Measurements from ENCODE around the gene SHD.

Gene SHD

GRCh38 chr19:4300589-4300988 lies 21.5 kb downstream of the SHD start:
- TF ChIP-seq REST (IDR thresholded peaks at IDR 0.05; ENCODE audit: insufficient replicate concordance, low read depth) (no peak), SPI1 (IDR thresholded peaks at IDR 0.05; ENCODE audit: borderline replicate concordance, low read depth) (no peak), GABPA (IDR thresholded peaks at IDR 0.05; ENCODE audit: low read depth) (no peak), POLR2AphosphoS5 (IDR thresholded peaks at IDR 0.05; ENCODE audit: low read depth) (no peak), CTCF (IDR thresholded peaks at IDR 0.05; ENCODE audit: insufficient read depth, low read length) (no peak)
- no peak for DNase-seq (ENCODE audit: low read depth in 1 of 2, low spot score in 1 of 2)
- Histone ChIP-seq H3K27ac (replicated peaks) (no peak overlapping the region), H3K4me3 (replicated peaks; ENCODE audit: insufficient read depth, low read length) (no peak overlapping the region), H3K27me3 (ENCODE audit: insufficient read depth, poor library complexity, severe bottlenecking) (peaks cover 9% of the 10 kb centered on the region)

- H3K27ac ChIP-seq (replicated peaks): no peak overlapping the region
- DNase-seq (ENCODE audit: low read depth in 1 of 2, low spot score in 1 of 2): no peak
- peaks cover 9% of the 10 kb centered on the region for H3K27me3 ChIP-seq (ENCODE audit: insufficient read depth, poor library complexity, severe bottlenecking)
- H3K4me3 ChIP-seq (replicated peaks; ENCODE audit: insufficient read depth, low read length): no peak overlapping the region
- TF ChIP-seq GABPA (IDR thresholded peaks at IDR 0.05; ENCODE audit: low read depth): no peak
These were observed 22.6 kb downstream of the SHD start for GRCh38 chr19:4301590-4302242.

GRCh38 chr19:4302243-4302640 lies 23.2 kb downstream of the SHD start, which contains the start of gene TMIGD2:
TSS of gene TMIGD2 (minus strand) at chr19:4302389. CDS start at chr19:4302385, 4 bp downstream.
- Histone ChIP-seq H3K27ac (replicated peaks) (no peak within 1 kb of the TSS), H3K27me3 (ENCODE audit: insufficient read depth, poor library complexity, severe bottlenecking) (peaks cover 9% of the 10 kb centered on the region), H3K4me3 (replicated peaks; ENCODE audit: insufficient read depth, low read length) (no peak within 1 kb of the TSS)
- DNase-seq (ENCODE audit: low read depth in 1 of 2, low spot score in 1 of 2): no peak
- TF ChIP-seq CTCF (IDR thresholded peaks at IDR 0.05; ENCODE audit: insufficient read depth, low read length): no peak
- no peak for TF ChIP-seq SPI1 (IDR thresholded peaks at IDR 0.05; ENCODE audit: borderline replicate concordance, low read depth)
- no peak for TF ChIP-seq REST (IDR thresholded peaks at IDR 0.05; ENCODE audit: insufficient replicate concordance, low read depth)
- no peak for TF ChIP-seq GABPA (IDR thresholded peaks at IDR 0.05; ENCODE audit: low read depth)
- no peak for TF ChIP-seq POLR2AphosphoS5 (IDR thresholded peaks at IDR 0.05; ENCODE audit: low read depth)

DNA sequence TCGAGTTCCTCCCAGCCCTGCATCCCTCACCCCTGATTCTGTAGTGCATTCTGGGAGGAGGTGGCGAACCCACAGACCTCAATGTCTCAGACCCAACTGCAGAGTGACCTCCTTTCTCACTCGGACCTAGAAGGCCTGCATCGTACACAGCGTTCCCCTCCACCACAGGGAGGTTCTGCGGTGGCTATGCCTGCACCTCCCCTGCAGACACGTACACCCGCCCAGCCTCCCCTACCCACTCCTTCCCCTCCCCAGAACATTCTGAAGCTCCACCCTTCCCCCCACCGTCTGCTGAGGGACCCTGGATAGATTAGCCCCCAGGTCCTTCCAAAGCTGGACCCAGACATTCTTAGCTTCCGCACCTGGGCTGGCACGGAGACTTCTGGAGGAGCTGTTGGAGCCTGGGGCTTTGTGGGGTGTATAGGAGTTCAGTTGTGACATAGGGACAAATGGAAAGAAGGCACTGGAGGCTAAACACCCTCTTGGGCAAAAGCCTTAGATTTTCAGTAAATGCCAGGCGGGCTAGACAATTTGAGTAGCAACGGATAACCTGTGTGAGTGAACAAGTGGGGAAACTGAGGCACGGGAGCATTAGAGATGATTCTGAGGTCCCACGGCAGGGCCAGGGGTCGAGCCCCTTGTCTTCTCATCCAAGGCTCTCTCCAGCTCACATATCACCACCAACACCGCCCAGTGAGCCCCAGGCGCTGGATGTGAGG lies 24.9 kb downstream of the SHD start:
- no peak for DNase-seq (ENCODE audit: low read depth in 1 of 2, low spot score in 1 of 2)
- no peak overlapping the region for H3K27ac ChIP-seq (replicated peaks)
- H3K27me3 ChIP-seq (ENCODE audit: insufficient read depth, poor library complexity, severe bottlenecking): peaks cover 9% of the 10 kb centered on the region
- H3K4me3 ChIP-seq (replicated peaks; ENCODE audit: insufficient read depth, low read length): no peak overlapping the region
- TF ChIP-seq REST (IDR thresholded peaks at IDR 0.05; ENCODE audit: insufficient replicate concordance, low read depth) (no peak), POLR2AphosphoS5 (IDR thresholded peaks at IDR 0.05; ENCODE audit: low read depth) (no peak), CTCF (IDR thresholded peaks at IDR 0.05; ENCODE audit: insufficient read depth, low read length) (no peak)

Measured in HL-60 (cell line).